Measurements from ENCODE around the gene ARMCX1. TPM values are rescaled to one million over a fixed set of nuclear protein-coding genes. Genes with fewer than 3 reads are reported as not detected.

ARMCX1 gene
- total RNA-seq, 3 donors from 2014 or later, result 4.6 to 44.0 (median 5.7) TPM

DNA sequence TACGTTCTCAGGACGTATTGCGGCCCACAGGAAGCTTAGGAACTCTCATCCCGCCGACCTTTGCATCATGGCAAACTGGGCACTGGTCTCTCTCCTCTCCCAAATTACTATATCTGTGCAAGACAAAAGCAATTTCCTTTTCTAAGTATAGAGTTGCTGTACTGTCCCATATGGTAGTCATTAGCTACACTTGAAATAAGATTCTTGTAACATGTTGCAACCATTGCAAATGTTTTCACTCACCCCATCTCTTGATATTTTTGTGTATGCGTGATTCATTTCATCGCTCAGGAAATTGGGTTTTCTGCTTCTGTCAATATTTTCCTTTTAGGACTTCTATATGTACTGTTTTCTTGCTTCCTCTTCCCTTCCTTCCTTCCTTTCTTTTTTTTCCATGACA, 51.7 kb downstream of the ARMCX1 start:
- ATAC-seq (no peak), DNase-seq (no peak)
- no peak overlapping the region for H3K4me3 ChIP-seq
- H3K9me3 ChIP-seq, result no peaks in the 10 kb centered on the region
- intact Hi-C loops (cut with DNase I, micrococcal nuclease), result no loop called here
- H3K4me1 ChIP-seq (ENCODE audit: low read depth), result no peaks in the 10 kb centered on the region
- H3K36me3 ChIP-seq (ENCODE audit: low read depth), result no peaks in the 10 kb centered on the region
- TF ChIP-seq, protein P1, sequence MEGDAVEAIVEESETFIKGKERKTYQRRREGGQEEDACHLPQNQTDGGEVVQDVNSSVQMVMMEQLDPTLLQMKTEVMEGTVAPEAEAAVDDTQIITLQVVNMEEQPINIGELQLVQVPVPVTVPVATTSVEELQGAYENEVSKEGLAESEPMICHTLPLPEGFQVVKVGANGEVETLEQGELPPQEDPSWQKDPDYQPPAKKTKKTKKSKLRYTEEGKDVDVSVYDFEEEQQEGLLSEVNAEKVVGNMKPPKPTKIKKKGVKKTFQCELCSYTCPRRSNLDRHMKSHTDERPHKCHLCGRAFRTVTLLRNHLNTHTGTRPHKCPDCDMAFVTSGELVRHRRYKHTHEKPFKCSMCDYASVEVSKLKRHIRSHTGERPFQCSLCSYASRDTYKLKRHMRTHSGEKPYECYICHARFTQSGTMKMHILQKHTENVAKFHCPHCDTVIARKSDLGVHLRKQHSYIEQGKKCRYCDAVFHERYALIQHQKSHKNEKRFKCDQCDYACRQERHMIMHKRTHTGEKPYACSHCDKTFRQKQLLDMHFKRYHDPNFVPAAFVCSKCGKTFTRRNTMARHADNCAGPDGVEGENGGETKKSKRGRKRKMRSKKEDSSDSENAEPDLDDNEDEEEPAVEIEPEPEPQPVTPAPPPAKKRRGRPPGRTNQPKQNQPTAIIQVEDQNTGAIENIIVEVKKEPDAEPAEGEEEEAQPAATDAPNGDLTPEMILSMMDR (IDR thresholded peaks at IDR 0.05), result no peak

Other genes with a start within 250 kb of the ARMCX1 start
- gene TIMM8A, start 201.8 kb upstream of the ARMCX1 start, total RNA-seq, result 10 to 100 TPM; 13.6 to 17.7 (median 13.9) TPM
- 1 to 10 TPM; 1.8 to 5.6 (median 5.0) TPM for gene BTK, start 164.4 kb upstream of the ARMCX1 start, total RNA-seq
- gene RPL36A, start 159.5 kb upstream of the ARMCX1 start, total RNA-seq, result 100 to 1,000 TPM; 125 to 181 (median 167) TPM
- gene GLA, start 142.6 kb upstream of the ARMCX1 start, total RNA-seq, result 10 to 100 TPM; 17.7 to 26.9 (median 21.1) TPM
- 10 to 100 TPM; 43.6 to 65.0 (median 60.7) TPM for gene HNRNPH2, start 142.3 kb upstream of the ARMCX1 start, total RNA-seq
- 10 to 100 TPM in 2 of 3 donors, 1 to 10 TPM in 1; 7.9 to 22.0 (median 15.7) TPM for gene ARMCX4, start 65.1 kb upstream of the ARMCX1 start, total RNA-seq
- gene ARMCX6, start 67.5 kb downstream of the ARMCX1 start, total RNA-seq, result 10 to 100 TPM; 16.2 to 23.2 (median 16.8) TPM
- 10 to 100 TPM; 21.5 to 53.2 (median 28.9) TPM for gene ARMCX3, start 72.6 kb downstream of the ARMCX1 start, total RNA-seq
- 10 to 100 TPM in 1 of 3 donors, 1 to 10 TPM in 2; 4.4 to 35.2 (median 8.3) TPM for gene ARMCX2, start 109.3 kb downstream of the ARMCX1 start, total RNA-seq

Measured in mucosa of descending colon (tissue), 3 donors.